ENCODE data around the gene PIGO.

PIGO gene

GRCh38 chr9:35091536-35091935 is 4.9 kb downstream of the PIGO start:
- Histone ChIP-seq H3K4me3 (replicated peaks; ENCODE audit: insufficient read depth, low read length) (no peak overlapping the region), H3K27me3 (ENCODE audit: insufficient read depth, poor library complexity, severe bottlenecking) (no peaks in the 10 kb centered on the region), H3K27ac (replicated peaks) (no peak overlapping the region)
- DNase-seq (ENCODE audit: low read depth in 1 of 2, low spot score in 1 of 2) = no peak
- TF ChIP-seq POLR2AphosphoS5 (IDR thresholded peaks at IDR 0.05; ENCODE audit: low read depth) (no peak), GABPA (IDR thresholded peaks at IDR 0.05; ENCODE audit: low read depth) (no peak), SPI1 (IDR thresholded peaks at IDR 0.05; ENCODE audit: borderline replicate concordance, low read depth) (no peak), CTCF (IDR thresholded peaks at IDR 0.05; ENCODE audit: insufficient read depth, low read length) (no peak), REST (IDR thresholded peaks at IDR 0.05; ENCODE audit: insufficient replicate concordance, low read depth) (no peak)

- H3K27ac ChIP-seq (replicated peaks) = no peak overlapping the region
- H3K27me3 ChIP-seq (ENCODE audit: insufficient read depth, poor library complexity, severe bottlenecking) = no peaks in the 10 kb centered on the region
- no peak for DNase-seq (ENCODE audit: low read depth in 1 of 2, low spot score in 1 of 2)
- no peak for TF ChIP-seq REST (IDR thresholded peaks at IDR 0.05; ENCODE audit: insufficient replicate concordance, low read depth)
- TF ChIP-seq GABPA (IDR thresholded peaks at IDR 0.05; ENCODE audit: low read depth) = no peak
- TF ChIP-seq CTCF (IDR thresholded peaks at IDR 0.05; ENCODE audit: insufficient read depth, low read length) = no peak
- no peak for TF ChIP-seq SPI1 (IDR thresholded peaks at IDR 0.05; ENCODE audit: borderline replicate concordance, low read depth)
- TF ChIP-seq POLR2AphosphoS5 (IDR thresholded peaks at IDR 0.05; ENCODE audit: low read depth) = no peak
- no peak overlapping the region for H3K4me3 ChIP-seq (replicated peaks; ENCODE audit: insufficient read depth, low read length)
Observed at GRCh38 chr9:35089434-35089833, 7.0 kb downstream of the PIGO start.

- TF ChIP-seq POLR2AphosphoS5 (IDR thresholded peaks at IDR 0.05; ENCODE audit: low read depth) = no peak
- TF ChIP-seq GABPA (IDR thresholded peaks at IDR 0.05; ENCODE audit: low read depth) = no peak
- TF ChIP-seq SPI1 (IDR thresholded peaks at IDR 0.05; ENCODE audit: borderline replicate concordance, low read depth) = no peak
- TF ChIP-seq REST (IDR thresholded peaks at IDR 0.05; ENCODE audit: insufficient replicate concordance, low read depth) = no peak
- DNase-seq (ENCODE audit: low read depth in 1 of 2, low spot score in 1 of 2) = no peak
- Histone ChIP-seq H3K4me3 (replicated peaks; ENCODE audit: insufficient read depth, low read length) (no peak overlapping the region), H3K27me3 (ENCODE audit: insufficient read depth, poor library complexity, severe bottlenecking) (no peaks in the 10 kb centered on the region), H3K27ac (replicated peaks) (no peak overlapping the region)
Observed at GRCh38 chr9:35085078-35085477, 11.3 kb downstream of the PIGO start.

Measured in HL-60 (cell line).